Measurements from ENCODE around the gene PLCH1.

Gene PLCH1

DNA sequence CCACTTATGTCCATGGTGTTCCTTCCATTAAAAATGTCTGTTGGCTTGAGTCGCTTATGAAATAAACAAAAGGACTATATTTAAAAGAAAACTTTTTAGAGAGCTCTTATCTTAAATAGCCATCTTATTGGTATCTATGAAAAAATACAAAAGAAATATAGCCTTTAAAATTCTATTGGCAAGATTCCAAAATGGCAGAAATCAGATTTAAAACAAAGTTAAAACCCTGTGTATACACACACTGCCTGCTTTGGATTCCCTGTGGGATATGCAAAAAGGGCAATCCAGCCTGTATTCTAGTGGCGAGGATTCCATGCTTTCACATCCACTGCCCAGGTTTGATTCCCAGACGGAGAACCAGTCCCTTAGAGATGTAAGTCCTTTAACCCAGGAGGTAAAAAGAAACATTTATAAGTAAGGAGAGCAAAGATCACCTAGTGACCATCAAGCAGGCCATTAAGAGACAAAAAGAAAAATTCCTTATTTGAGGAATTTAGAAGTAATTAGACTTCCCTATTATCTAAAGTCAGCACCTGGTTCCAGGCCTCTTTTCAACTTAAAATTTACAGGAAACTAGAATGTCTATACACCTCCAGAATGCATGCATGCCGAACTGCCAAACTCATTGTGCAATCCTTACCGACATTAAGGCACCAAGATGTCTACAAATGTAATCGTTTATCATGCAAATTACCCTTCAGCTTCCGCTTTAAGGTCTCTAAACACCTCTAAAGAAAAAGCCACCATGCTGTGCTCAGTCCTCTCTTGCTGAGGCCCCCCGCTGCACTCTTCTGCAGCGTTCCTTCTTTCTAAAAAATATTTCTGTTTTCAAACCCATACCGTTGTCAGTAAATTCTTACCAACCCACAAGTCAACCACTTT, 381.8 kb downstream of the PLCH1 start:
- H3K27me3 ChIP-seq (ENCODE audit: insufficient read depth, poor library complexity, severe bottlenecking), result no peaks in the 10 kb centered on the region
- H3K4me3 ChIP-seq (replicated peaks; ENCODE audit: insufficient read depth, low read length), result no peak overlapping the region
- no peak overlapping the region for H3K27ac ChIP-seq (replicated peaks)
- DNase-seq (ENCODE audit: low read depth in 1 of 2, low spot score in 1 of 2), result no peak
- no peak for TF ChIP-seq GABPA (IDR thresholded peaks at IDR 0.05; ENCODE audit: low read depth)
- no peak for TF ChIP-seq REST (IDR thresholded peaks at IDR 0.05; ENCODE audit: insufficient replicate concordance, low read depth)
- TF ChIP-seq, protein P1, sequence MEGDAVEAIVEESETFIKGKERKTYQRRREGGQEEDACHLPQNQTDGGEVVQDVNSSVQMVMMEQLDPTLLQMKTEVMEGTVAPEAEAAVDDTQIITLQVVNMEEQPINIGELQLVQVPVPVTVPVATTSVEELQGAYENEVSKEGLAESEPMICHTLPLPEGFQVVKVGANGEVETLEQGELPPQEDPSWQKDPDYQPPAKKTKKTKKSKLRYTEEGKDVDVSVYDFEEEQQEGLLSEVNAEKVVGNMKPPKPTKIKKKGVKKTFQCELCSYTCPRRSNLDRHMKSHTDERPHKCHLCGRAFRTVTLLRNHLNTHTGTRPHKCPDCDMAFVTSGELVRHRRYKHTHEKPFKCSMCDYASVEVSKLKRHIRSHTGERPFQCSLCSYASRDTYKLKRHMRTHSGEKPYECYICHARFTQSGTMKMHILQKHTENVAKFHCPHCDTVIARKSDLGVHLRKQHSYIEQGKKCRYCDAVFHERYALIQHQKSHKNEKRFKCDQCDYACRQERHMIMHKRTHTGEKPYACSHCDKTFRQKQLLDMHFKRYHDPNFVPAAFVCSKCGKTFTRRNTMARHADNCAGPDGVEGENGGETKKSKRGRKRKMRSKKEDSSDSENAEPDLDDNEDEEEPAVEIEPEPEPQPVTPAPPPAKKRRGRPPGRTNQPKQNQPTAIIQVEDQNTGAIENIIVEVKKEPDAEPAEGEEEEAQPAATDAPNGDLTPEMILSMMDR (IDR thresholded peaks at IDR 0.05; ENCODE audit: insufficient read depth, low read length), result no peak

GRCh38 chr3:155360281-155360680, 384.6 kb downstream of the PLCH1 start:
- DNase-seq (ENCODE audit: low read depth in 1 of 2, low spot score in 1 of 2), result no peak
- no peak overlapping the region for H3K4me3 ChIP-seq (replicated peaks; ENCODE audit: insufficient read depth, low read length)
- H3K27ac ChIP-seq (replicated peaks), result no peak overlapping the region
- no peaks in the 10 kb centered on the region for H3K27me3 ChIP-seq (ENCODE audit: insufficient read depth, poor library complexity, severe bottlenecking)
- TF ChIP-seq POLR2AphosphoS5 (IDR thresholded peaks at IDR 0.05; ENCODE audit: low read depth) (no peak), GABPA (IDR thresholded peaks at IDR 0.05; ENCODE audit: low read depth) (no peak), REST (IDR thresholded peaks at IDR 0.05; ENCODE audit: insufficient replicate concordance, low read depth) (no peak), SPI1 (IDR thresholded peaks at IDR 0.05; ENCODE audit: borderline replicate concordance, low read depth) (no peak)
- TF ChIP-seq, protein P1 (IDR thresholded peaks at IDR 0.05; ENCODE audit: insufficient read depth, low read length), result no peak

- TF ChIP-seq REST (IDR thresholded peaks at IDR 0.05; ENCODE audit: insufficient replicate concordance, low read depth) (no peak), GABPA (IDR thresholded peaks at IDR 0.05; ENCODE audit: low read depth) (no peak), SPI1 (IDR thresholded peaks at IDR 0.05; ENCODE audit: borderline replicate concordance, low read depth) (no peak), POLR2AphosphoS5 (IDR thresholded peaks at IDR 0.05; ENCODE audit: low read depth) (no peak)
- TF ChIP-seq, protein P1 (IDR thresholded peaks at IDR 0.05; ENCODE audit: insufficient read depth, low read length), result no peak
- H3K27me3 ChIP-seq (ENCODE audit: insufficient read depth, poor library complexity, severe bottlenecking), result no peaks in the 10 kb centered on the region
- no peak overlapping the region for H3K27ac ChIP-seq (replicated peaks)
- DNase-seq (ENCODE audit: low read depth in 1 of 2, low spot score in 1 of 2), result no peak
- H3K4me3 ChIP-seq (replicated peaks; ENCODE audit: insufficient read depth, low read length), result no peak overlapping the region
Observed at GRCh38 chr3:155356594-155357370, 388.1 kb downstream of the PLCH1 start.

Data from HL-60 (cell line).